ENCODE measurements around the gene IMMP2L.

The IMMP2L gene

DNA sequence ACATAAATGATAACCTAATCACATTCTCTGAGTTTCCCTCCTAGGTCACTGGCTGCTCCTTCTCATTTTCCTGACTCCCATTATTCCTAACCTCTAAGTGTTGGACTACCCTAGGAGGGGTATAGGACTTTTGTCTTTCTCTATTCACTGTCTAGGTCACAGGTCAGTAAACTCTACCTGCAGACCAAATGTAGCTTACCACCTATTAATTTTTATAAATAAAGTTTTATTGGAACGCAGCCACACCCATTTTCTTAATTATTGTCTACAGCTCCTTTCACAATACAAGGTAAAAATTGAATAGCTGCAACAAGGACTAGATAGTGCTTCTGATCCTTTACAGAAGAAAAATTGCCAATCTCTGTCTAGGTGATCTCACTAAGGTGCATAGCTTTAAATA lies 156.7 kb downstream of the IMMP2L start:
- in situ Hi-C loops (cut with MboI; ENCODE audit: low sequenced_read_pairs) = no loop called here

DNA sequence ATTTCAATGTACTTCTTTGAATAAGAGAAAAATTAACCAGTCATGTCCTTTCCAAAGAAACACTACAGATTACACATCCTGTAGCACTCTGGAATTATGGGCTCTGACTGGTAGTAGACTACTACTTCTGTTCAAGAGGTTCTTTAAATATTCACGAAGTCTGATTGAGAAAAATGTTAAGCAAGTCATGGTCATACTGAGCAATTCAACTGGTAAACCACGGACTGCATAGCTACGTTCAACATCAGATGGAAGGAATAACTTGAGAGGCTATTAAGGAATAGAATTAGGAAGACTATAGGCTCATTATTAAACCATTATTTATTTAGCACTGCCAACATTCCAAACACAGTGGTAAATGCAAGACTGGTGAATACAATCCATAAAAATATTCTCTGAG lies 160.8 kb downstream of the IMMP2L start:
- in situ Hi-C loops (cut with MboI; ENCODE audit: low sequenced_read_pairs) = no loop called here

DNA sequence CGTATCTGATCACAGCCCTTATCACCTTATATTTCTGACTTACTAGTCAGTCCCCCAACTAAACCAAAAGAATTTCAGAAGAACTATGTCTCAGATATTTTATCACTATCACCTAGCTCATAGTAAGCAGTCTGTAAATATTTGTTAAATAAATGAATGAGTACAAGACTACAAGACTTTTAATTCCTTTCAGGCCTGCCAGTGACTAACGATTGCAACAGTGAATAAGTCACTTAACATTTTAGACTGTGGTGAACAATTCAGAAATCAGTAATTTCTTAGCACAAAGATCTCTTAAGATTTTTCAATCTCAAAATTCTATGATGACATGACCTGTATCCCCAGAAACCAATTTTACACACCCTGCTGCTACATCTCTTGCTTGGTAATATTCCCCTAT lies 162.2 kb downstream of the IMMP2L start:
- in situ Hi-C loops (cut with MboI; ENCODE audit: low sequenced_read_pairs) = no loop called here

DNA sequence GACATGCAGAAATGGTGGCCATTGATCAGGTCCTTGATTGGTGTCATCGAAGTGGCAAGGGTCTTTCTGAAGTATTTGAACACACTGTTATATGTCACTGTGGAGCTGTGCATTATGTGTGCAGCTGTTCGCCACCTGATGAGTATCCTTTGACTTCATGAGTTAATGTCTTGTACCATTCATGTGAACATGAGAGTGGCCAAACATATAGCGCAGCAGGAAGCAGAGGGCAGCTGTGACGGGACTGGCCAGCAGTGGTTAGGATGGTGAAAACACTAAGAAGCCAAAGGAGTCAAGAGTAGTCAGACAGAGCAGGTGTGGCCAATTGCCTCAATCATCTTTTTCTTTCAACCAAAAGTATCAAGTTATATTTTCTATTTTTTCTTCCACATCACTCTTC lies 167.4 kb downstream of the IMMP2L start:
- in situ Hi-C loops (cut with MboI; ENCODE audit: low sequenced_read_pairs) = no loop called here

DNA sequence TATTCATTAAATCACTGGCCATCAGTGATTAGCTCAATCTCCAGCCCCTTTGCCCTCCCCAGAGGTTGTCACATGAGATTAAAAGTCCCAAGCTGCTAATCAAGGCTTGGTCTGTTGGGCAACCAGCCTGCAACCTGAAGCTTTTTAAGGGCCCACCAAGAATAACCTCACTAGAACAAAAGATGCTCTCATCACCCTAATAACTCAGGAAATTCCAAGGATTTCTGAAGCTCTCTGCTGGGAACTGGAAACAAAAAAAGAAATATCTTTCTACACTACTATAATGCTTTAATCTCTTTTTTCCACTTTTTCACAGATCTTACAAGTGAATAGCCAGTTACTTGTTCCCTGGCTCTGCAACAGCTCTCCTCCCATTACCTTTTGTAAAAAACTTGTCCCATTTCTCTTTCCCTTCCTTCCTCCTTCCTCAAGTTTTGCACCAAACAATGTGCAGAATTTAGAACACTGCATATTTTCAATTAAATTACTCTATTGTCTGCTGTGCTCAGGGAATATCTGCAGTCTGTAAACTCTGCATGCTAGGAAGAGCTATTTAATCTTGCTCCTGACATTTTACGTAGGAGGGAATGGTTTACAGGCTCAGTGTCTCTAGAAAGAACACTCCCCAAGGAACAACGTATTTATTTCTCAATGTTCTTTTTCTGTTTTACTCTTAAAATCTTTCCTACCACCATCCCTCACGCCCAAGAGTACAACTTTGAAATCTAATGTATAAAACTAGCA lies 169.1 kb downstream of the IMMP2L start:
- in situ Hi-C loops (cut with MboI; ENCODE audit: low sequenced_read_pairs) = no loop called here

DNA sequence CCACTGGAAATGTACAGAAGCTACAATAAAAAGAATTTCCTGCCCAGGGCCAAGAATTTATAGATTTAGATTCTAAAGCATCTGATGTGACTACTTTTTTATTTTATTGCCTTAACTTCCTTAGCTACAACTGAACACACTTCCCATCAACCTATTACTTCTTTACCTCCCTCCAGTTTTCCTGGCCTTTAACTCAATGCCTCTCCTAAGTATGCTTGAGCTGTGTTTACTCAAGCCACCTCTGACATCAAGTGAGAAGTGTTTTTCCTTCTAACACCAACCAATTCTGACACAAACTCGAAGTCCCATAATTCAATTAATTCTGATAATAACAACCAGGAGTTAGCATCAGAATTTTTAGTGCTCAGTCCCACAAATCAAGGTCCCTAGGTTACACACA lies 170.0 kb downstream of the IMMP2L start:
- in situ Hi-C loops (cut with MboI; ENCODE audit: low sequenced_read_pairs) = no loop called here

DNA sequence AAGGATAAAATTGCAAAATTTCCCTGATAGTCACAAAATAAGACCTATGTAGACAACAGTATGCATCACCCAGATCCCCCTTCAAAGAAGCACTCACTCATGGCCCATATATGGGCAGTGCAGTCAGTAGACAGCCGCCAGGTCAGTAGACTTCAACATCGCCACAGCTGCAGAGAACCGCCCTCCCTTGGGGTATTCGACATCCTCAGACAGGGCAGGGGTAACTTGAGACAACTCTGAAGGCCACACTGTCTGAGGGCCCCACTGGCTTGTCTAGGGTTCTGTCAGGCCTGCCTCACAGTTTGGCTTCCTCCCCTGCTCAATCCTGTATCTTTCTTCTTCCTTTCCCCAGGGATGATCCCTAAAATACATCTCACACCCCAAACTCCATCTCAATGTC lies 172.3 kb downstream of the IMMP2L start:
- in situ Hi-C loops (cut with MboI; ENCODE audit: low sequenced_read_pairs) = no loop called here

DNA sequence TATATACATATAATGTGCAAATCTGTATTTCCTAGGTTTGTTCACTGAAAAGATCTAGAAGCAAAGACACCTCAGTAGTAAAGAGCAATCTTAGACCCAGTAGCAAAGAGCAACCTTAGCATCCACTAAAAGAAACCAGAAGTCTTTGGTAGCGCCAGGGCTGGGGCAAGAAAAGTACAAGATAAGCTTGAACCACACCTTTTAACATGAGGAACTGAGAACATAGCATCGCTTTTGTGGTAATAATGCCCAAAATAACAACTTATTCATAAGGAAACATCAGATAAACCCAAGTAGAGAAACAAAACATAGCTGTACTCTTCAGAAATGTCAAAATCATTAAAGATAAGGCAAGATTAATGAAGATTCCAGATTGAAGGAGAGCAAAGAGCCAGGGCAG lies 173.4 kb downstream of the IMMP2L start:
- in situ Hi-C loops (cut with MboI; ENCODE audit: low sequenced_read_pairs) = no loop called here

DNA sequence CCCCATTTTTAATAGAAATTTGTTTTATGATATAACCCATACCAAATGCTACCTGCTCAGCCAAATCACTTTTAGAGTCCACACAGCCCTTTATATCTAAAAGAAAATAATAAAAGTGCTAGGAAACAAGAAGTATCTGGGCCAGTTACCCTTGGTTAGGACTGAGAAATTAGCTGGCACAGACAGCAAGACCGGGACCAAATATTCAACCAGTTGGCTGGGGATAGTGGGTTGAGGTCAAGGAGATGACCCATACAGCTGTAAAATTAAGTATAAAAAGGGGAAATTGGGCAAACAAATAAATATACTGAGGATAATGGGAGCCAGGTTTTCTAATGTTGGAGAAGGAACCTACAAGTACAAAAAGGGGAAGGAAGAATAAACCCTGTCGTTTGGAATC lies 174.3 kb downstream of the IMMP2L start:
- in situ Hi-C loops (cut with MboI; ENCODE audit: low sequenced_read_pairs) = no loop called here

DNA sequence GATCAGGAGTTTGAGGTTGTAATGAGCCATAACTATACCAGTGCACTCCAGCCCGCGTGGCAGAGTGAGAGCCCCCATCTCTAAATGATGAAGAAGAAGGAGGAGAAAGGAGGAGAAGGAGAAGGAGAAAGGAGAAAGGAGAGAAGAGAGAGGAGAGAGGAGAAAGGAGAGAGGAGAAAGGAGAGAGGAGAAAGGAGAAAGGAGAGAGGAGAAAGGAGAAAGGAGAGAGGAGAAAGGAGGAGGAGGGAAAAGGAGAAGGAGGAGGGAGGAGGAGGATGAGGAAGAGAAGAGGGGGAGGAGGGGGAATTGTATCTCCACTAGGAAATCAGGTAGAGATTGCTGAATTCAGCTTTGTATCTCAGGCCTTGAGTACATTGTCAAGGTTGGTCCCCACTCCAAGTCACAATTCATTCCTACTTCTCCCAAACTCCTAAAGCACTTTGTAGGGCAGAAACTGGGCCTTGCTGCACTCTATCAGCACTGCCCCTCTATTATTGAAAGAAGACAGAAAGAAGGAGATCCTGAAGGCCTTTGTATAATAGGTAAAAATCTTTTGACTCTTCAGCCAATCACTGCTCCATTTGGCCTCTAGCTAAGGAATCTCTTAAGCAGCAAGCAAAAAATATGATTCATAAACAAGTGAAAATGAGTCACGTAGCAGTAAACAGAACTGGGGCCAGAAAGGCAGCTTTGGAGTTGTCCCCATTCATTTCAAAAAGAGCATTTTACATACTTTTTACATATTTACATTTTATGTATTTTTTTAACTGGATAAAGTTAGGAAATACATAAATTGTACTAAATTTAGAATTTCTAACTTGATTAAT lies 178.0 kb downstream of the IMMP2L start:
- in situ Hi-C loops (cut with MboI; ENCODE audit: low sequenced_read_pairs) = no loop called here

DNA sequence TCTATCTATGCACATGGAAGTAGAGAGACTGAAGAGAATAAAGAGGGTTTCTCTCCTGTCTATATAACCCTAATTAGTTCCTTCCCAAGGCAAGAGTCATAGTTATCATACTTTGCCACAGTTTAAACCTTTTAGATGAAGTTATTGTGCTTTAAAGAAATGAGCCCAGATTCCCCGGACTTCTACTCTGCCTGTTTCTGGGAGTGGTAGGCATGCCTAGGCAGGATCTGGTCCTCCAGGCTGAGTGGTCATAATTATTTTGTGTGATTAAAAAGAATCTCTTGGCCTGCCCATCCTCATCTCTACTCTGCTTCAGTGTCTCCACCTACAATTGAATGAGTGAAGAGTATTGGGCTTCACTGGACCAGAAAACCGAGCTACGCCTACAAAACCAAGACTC lies 179.2 kb downstream of the IMMP2L start:
- in situ Hi-C loops (cut with MboI; ENCODE audit: low sequenced_read_pairs) = no loop called here

DNA sequence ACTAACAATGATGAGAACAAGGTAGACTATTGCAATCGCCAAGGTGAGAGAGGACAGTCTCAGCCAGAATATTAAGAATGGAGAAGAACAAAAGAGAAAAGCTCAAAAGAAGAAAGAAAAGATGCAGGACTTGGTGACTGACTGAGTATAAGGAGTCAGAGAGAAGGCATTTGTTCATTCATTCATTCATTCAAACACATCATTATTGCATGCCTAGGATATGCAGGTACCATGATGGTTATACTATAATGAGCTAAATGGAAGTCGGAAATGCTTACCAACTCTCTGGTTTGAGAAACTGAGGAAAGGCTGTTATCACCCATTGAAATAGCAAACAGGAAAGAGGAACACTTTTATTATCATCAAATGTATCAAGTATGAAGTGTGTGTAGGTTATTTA lies 180.7 kb downstream of the IMMP2L start:
- in situ Hi-C loops (cut with MboI; ENCODE audit: low sequenced_read_pairs) = no loop called here

DNA sequence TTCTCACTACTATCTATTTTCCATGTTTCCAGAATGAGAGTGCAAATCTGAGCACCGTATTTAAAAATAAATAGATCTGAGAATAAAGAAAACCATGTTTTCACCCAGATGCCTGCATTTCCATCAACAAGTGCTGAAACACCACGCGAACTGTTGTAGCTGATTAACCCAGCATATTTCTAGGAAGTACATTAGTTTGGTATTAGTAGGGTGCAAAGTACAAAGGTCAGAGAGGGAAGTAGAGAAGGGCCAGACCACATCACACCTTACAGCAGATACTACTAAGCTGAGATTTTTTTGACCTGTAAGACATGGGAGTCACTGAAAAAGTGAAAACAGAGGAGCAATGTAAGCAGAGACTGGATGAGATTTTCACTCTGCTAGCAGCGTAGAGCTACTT lies 181.3 kb downstream of the IMMP2L start:
- in situ Hi-C loops (cut with MboI; ENCODE audit: low sequenced_read_pairs) = no loop called here

DNA sequence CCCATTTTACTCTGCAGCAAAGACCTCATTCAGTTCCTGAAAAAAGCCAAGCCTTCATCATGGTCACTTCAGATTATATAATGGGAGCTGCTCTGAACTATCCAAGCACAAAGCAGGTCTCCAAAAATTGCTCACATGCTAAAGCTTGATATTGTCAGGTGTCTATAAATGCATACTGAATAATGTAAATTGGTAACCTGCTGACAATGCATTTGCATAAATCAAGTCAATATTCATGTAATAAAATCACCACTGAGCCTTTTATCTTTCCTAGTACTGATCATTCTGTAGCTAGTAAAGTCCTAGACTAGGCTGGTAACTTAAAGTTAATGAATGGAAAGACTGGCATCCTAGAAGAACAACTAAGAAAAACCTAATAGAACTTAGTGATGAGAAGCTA lies 188.3 kb downstream of the IMMP2L start:
- in situ Hi-C loops (cut with MboI; ENCODE audit: low sequenced_read_pairs) = no loop called here

DNA sequence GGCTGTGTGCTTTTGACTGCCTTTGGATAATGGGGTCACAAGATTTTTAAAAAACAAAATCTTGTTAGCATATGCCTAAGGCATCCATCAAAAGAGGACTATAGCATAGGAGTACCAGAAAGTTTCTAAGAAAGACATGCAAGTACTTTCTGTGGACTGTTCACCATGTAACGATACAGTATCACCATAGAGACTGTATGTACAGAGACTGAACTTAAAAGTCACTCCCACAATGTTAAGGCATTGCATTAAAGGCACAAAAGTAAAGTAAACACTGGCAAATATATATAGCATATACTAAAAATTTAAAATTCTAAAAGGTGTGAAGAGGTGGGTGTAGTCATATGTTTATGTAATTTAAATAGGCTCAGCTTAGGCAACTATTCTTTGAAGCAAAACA lies 190.9 kb downstream of the IMMP2L start:
- in situ Hi-C loops (cut with MboI; ENCODE audit: low sequenced_read_pairs) = no loop called here

DNA sequence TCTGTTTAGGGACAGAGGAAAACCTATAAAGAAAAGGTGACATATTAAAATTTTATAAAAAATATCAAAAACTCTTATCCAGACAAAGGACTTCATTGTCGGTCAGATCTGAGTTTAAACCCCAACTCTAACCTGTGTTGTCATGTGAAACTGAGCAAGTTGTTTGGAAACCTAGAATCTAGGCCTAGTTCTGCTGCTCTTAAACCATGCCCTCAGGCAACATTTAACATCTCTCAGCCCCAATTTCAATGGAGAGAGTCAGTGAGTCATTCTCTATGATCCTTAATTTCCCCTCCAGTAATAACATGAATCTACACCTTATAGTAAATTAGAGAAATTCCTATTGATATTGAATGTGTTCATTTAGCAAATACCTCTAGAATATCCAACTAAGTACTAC lies 192.3 kb downstream of the IMMP2L start:
- in situ Hi-C loops (cut with MboI; ENCODE audit: low sequenced_read_pairs) = no loop called here

DNA sequence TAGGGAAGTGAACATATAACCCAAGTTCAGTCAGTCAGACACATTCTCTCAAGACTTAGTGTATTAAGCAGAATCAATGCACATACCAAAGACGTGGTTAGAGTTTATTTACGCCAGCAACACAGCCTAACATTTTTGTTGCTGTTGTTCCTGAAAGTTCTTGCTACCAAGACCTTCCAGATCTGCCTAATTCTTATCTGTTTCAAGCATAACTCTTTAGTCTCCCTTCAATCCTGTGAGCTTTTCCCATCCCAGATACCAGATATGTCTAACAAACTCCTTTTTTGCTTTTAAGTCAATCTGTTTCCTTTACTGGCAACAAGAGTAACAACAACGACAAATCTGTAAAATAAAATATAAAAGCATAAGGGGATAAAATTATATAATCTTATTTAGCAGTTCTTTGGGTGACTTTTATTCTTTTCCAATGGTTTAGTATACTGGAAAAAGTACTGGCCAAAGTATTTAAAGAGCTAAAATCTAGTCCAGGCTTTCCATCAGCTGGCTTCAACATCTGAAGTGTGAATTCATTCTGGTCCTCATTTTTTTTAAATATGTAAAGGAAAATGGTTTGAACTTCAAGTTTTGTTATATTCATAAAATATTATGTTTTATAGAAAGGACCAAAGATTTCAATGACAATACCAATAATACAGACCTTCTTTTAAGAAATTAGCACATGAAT lies 193.8 kb downstream of the IMMP2L start:
- in situ Hi-C loops (cut with MboI; ENCODE audit: low sequenced_read_pairs) = no loop called here

DNA sequence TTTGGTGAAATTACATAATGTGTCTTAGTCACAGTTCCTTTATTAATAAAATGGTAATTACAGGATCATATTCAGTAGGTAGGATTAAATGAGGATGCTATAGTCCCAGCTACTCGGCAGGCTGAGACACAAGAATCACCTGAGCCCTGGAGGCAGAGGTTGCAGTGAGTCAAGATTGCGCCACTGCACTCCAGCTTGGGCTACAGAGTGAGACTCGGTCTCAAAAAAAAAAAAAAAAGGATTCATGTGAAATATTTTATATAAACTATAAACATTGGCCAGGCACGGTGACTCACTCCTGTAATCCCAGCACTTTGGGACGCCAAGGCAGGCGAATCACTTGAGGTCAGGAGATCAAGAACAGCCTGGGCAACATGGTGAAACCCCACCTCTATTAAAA lies 197.9 kb downstream of the IMMP2L start:
- in situ Hi-C loops (cut with MboI; ENCODE audit: low sequenced_read_pairs) = no loop called here

DNA sequence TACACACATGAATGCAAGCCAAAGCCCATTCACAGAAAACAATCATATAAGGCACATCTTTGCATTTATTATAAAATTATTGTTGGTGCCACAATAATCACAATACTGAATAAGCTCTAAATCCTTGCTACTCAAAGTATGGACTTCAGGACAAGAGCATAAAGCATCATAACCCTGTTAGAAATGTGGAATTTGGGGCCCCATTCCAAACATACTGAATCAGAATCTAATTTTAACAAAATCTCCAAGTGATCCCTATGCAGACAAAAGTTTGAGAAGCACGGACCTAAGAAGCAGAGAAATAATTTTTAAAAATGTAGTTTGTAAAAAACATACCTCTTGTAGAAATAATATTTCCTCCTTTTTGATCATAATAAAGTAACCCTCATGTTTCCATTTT lies 199.2 kb downstream of the IMMP2L start:
- in situ Hi-C loops (cut with MboI; ENCODE audit: low sequenced_read_pairs) = no loop called here

DNA sequence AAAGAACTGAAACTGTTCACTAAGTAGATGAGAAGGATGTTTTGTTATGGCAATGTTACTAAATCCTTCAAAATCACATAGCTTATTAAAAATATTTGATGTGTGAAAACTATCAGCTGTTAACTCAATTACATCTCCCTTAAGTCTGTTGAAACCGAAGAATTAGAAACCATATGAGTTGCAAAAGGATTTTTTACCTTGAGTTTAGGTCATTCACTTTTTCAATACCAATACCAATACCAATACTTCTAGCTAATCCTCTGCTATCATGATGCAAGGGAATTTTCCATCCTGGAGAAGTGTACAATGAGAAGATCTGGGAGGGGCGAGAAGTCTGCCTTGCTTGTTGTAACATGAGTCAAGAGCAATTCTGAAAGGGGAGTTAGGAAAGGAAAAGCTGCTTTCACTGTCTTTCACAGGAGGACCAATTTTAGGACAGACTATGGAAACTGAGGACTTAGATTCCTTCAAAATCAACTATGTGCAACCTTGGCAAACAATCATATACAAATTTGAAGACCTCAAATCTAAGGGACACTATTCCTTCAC lies 199.7 kb downstream of the IMMP2L start:
- in situ Hi-C loops (cut with MboI; ENCODE audit: low sequenced_read_pairs) = no loop called here

DNA sequence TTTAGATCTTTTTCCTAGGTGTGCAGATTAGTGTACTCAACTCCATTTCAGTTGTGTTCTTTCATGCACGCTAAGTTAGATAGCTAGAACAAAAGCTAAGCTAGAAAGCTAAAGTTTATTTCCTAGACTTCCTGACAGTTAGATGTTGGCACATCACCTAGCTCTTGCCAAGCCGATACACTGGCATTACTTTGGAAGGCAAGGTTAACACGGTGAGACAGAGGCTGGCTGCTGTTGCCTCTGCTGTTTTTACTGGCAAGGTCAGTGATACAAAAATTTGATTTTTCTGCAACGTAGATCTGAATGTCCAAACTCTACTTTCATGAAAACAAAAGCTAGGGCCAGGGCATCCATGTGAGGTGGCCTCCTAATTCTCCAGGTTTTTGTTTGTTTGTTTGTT lies 203.4 kb downstream of the IMMP2L start:
- in situ Hi-C loops (cut with MboI; ENCODE audit: low sequenced_read_pairs) = no loop called here

DNA sequence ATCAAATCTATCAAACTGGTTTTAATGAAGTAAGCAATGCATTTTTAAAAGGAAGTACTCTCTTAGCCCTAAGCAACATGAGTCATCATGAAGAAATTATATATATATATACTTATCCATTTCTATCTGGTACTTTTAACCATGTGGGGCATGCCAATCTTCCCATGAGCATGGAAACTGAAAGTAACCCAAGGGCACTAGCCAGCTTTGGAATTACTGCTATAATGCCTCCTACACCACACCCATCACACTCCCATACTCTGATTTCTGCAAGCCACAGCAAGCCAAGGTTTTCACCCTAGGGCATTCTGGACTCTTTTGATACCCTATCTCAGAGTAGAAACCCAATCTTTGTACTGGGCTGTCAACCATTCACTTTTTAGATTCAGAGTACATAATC lies 204.6 kb downstream of the IMMP2L start:
- in situ Hi-C loops (cut with MboI; ENCODE audit: low sequenced_read_pairs) = no loop called here

Measured in HL-60/S4 treated with phorbol 12-myristate 13-acetate at 8.2 ng/mL for 4 days and 3 days (cell line).